Ovary (tissue), 3 donors: ENCODE results near the gene DIRAS1.

Experiments used
- CTCF ChIP-seq, 3 donors: fragments of 450-650 bp in 2 of 3; fragments of 200-600 bp in 1 of 3; IDR thresholded peaks; one replicate each; pipeline versions ENCODE4 v1.5.1 to v1.8.0; 2016 to 2022; ENCODE audit warnings: antibody characterized with exemption in 3 of 3, mild to moderate bottlenecking in 1 of 3
- EP300 ChIP-seq: sonication (generic); formaldehyde crosslinking; IDR thresholded peaks from one replicate; pipeline ENCODE4 v1.6.1; 2017; ENCODE audit warnings: antibody characterized with exemption
- POLR2A ChIP-seq: fragments of 450-650 bp; IDR thresholded peaks from one replicate; pipeline ENCODE4 v1.6.1; 2017; ENCODE audit warnings: antibody characterized with exemption, mild to moderate bottlenecking, moderate library complexity
- donor health status: DM: no; HTN: no; CAD: no.

- no peak for TF ChIP-seq CTCF (IDR thresholded peaks at IDR 0.05)
- TF ChIP-seq POLR2A = no peak
- no peak for TF ChIP-seq EP300
Observed at GRCh38 chr19:2764945-2765344, 43.8 kb upstream of the DIRAS1 start.
